Heart left ventricle (tissue), 16 donors: ENCODE results near the gene BICRA. TPM values are rescaled to one million over a fixed set of nuclear protein-coding genes. Genes with fewer than 3 reads are reported as not detected.
"Not testable (repeated sequence)": the region's sequence is repeated elsewhere in the genome, so short reads cannot be mapped to it uniquely, and the experiment has no call there.

Experiments used
- ATAC-seq, 4 donors: fragments of 200-7000 bp; cut with Tn5 transposase; one replicate each; pipeline ENCODE4 v1.9.1; 2020 to 2022; ENCODE audit warnings: moderate library complexity in 4 of 4, mild to moderate bottlenecking in 3 of 4, moderate number of reproducible peaks in 1 of 4
- DNase-seq, 5 donors: peaks; one replicate each; pipeline ENCODE4 v3.0.0-alpha.2; 2020
- H3K27ac ChIP-seq, 12 donors: fragments of 200-600 bp; sonication (generic) in 4 of 12; one replicate each; pipeline versions ENCODE4 v1.5.0 to v1.8.0; 2016 to 2022; ENCODE audit warnings: mild to moderate bottlenecking in 2 of 12
- H3K27me3 ChIP-seq, 9 donors: fragments of 200-600 bp; sonication (generic) in 2 of 9; one replicate each; pipeline versions ENCODE4 v1.5.1 to v1.8.0; 2016 to 2022; ENCODE audit warnings: mild to moderate bottlenecking in 3 of 9
- H3K36me3 ChIP-seq, 9 donors: fragments of 200-600 bp; sonication (generic) in 2 of 9; one replicate each; pipeline versions ENCODE4 v1.5.0 to v1.8.0; 2018 to 2022; ENCODE audit warnings: mild to moderate bottlenecking in 2 of 9
- H3K4me1 ChIP-seq, 12 donors: fragments of 200-600 bp; sonication (generic) in 4 of 12; one replicate each; pipeline versions ENCODE4 v1.5.0 to v1.8.0; 2016 to 2022; ENCODE audit warnings: mild to moderate bottlenecking in 3 of 12
- H3K4me3 ChIP-seq, 12 donors: fragments of 200-600 bp; sonication (generic) in 4 of 12; one replicate each; pipeline versions ENCODE4 v1.5.0 to v1.8.0; 2017 to 2022; ENCODE audit warnings: mild to moderate bottlenecking in 9 of 12, moderate library complexity in 4 of 12
- H3K9me3 ChIP-seq, 12 donors: fragments of 200-600 bp; sonication (generic) in 4 of 12; one replicate each; pipeline versions ENCODE4 v1.5.0 to v1.8.0; 2016 to 2022; ENCODE audit warnings: mild to moderate bottlenecking in 1 of 12
- CTCF ChIP-seq, 12 donors: fragments of 200-600 bp; sonication (generic) in 4 of 12; IDR thresholded peaks; one replicate each; pipeline versions ENCODE4 v1.5.0 to v1.8.0; 2018 to 2022; ENCODE audit warnings: antibody characterized with exemption in 12 of 12, mild to moderate bottlenecking in 5 of 12
- POLR2A ChIP-seq, 2 donors: fragments of 450-650 bp; IDR thresholded peaks; one replicate each; pipeline ENCODE4 v1.6.1; 2017; ENCODE audit warnings: antibody characterized with exemption in 2 of 2, mild to moderate bottlenecking in 2 of 2, moderate library complexity in 2 of 2
- WGBS, 4 donors: extraction: QIAGEN DNeasy Blood & Tissue Kit in 2 of 4; methylation state at CpG; one replicate each; pipeline versions ENCODE4 v1.1.5 to v1.1.7; 2013 to 2018; 5-methylcytosine and 5-hydroxymethylcytosine counted together
- intact Hi-C, 10 donors: fragments of 100-400 bp; cut with DNase I; formaldehyde crosslinking; loops; one replicate each; pipeline versions ENCODE4 v1.11.1 to v1.14.2; 2022
- polyA plus RNA-seq, 2 donors: library from polyadenylated mRNA; stranded (reverse); fragments of 200-250 nt; gene quantifications; one replicate each; pipeline ENCODE4 v1.2.3, GENCODE V29; 2013
- total RNA-seq, 9 donors: library from RNA; depleted of rRNA in 2 of 9; stranded (reverse); fragments of >200 nt in 2 of 9; fragmentation: NEBNext Ultra II Directional in 3 of 9; extraction: Animal tissue kit (Norgen Biotek cat#: 25700) in 3 of 9; gene quantifications; one replicate each; pipeline versions ENCODE4 v1.1.0 to v1.2.4, GENCODE V29; 2016 to 2023
- donor health status: ischemic (EF 13 %, LVEDD 7.1; RV severe dilation, severe dysfunction).
- donor health status: healthy with polysubstance abuse.
- donor health status: DM: no; HTN: yes; CAD: no.
- donor health status: DM: no; HTN: no; CAD: no.
- donor health status: ischemic (EF 25% LVEDD 6.9; RV normal size, moderate dysfunction).
- donor health status: ischemic (EF 25% LVEDD 5.7; RV mildly dilated, moderate dysfunction).
- donor health status: healthy.
- donor health status: DM: yes; HTN: yes; CAD: no.
- donor health status: ischemic (EF 35%, LVEDD 5.7; RV mildly dilated, moderate dysfunction).
- donor health status: nonischemic (EF 11% LVEDD 7.7; RV severe dilation, severe dysfunction).
- donor health status: DM: yes; HTN: yes; CAD: no.
- donor health status: PGD.
- donor health status: ischemic (EF 29% LVEDD 5.4; RV normal size, mild dysfunction).
- donor health status: nonischemic (EF 23%, LVEDD 6.1; RV moderate dilation, normal function).

Gene BICRA
- total and polyA plus RNA-seq, 11 donors: 5.3 to 14.5 (median 8.5) TPM

- Histone ChIP-seq H3K36me3 (peaks cover 0 to 57% (median 49%) of the 10 kb centered on the region in 9 donors), H3K9me3 (no peaks in the 10 kb centered on the region), H3K27me3 (no peaks in the 10 kb centered on the region), H3K27ac (peak within 1 kb of the TSS; percentile 90 to 98 (median 96)), H3K4me3 (peak within 1 kb of the TSS; percentile 47 to 96 (median 78)), H3K4me1 (peaks cover 0 to 51% (median 38%) of the 10 kb centered on the region in 12 donors)
- WGBS, 4 donors: 3 to 6% (median 5%) methylated on average over 30 to 53 of the region's 53 CpGs
- TF ChIP-seq CTCF (IDR thresholded peaks at IDR 0.05) (no peak), POLR2A (IDR thresholded peaks at IDR 0.05) (peak in 1 of 2 donors; percentile 72)
- DNase-seq: peak; percentile 96 to 98 (median 96)
- intact Hi-C loops: loop anchor here in 3 of 10 donors (2.0 to 5.0 kb wide), 3 partner anchors 32 to 882 kb away; partner anchors contain the start of gene EHD2 (in 1 of the 3)
- peak; percentile 72 to 77 (median 76) for ATAC-seq
These were observed 136.3 kb downstream of the BICRA start, which contains the start of gene NOP53 for GRCh38 chr19:47745010-47745901. Gene NOP53 (plus strand): TSS chr19:47745546. CDS start chr19:47745560, 14 bp downstream.

GRCh38 chr19:47746129-47746528 lies 137.2 kb downstream of the BICRA start:
- not testable (repeated sequence) for DNase-seq

GRCh38 chr19:47749326-47749725 lies 140.4 kb downstream of the BICRA start:
- DNase-seq: no peak
- Histone ChIP-seq H3K4me1 (peaks cover 0 to 25% (median 19%) of the 10 kb centered on the region in 12 donors), H3K9me3 (no peaks in the 10 kb centered on the region), H3K27me3 (no peaks in the 10 kb centered on the region), H3K4me3 (no peak overlapping the region), H3K27ac (no peak overlapping the region), H3K36me3 (peaks cover 0 to 80% (median 76%) of the 10 kb centered on the region in 9 donors)
- intact Hi-C loops: loop anchor here in 1 of 10 donors (5.0 kb wide), 1 partner anchor 878 kb away; no protein-coding TSS in a partner anchor
- TF ChIP-seq CTCF (IDR thresholded peaks at IDR 0.05) (no peak), POLR2A (IDR thresholded peaks at IDR 0.05) (no peak)
- WGBS, 4 donors: 83 to 86% (median 85%) methylated on average over 3 of the region's 3 CpGs
- ATAC-seq: no peak

More at GRCh38 chr19:47746129-47746528, 137.2 kb downstream of the BICRA start:
- H3K27ac ChIP-seq: peak overlapping the region in 5 of 12 donors; percentile 90 to 96 (median 93)
- ATAC-seq, H3K27me3 ChIP-seq, H3K9me3 ChIP-seq: not testable (repeated sequence)
- intact Hi-C loops: loop anchor here in 1 of 10 donors (5.0 kb wide), 1 partner anchor 881 kb away; no protein-coding TSS in a partner anchor
- H3K4me1 ChIP-seq: peaks cover 0 to 51% (median 38%) of the 10 kb centered on the region in 12 donors
- peaks cover 0 to 57% (median 53%) of the 10 kb centered on the region in 9 donors for H3K36me3 ChIP-seq
- peak overlapping the region; percentile 47 to 96 (median 78) for H3K4me3 ChIP-seq
- WGBS, 4 donors: 69 to 77% (median 71%) methylated on average over 17 of the region's 17 CpGs

GRCh38 chr19:47750752-47751151 lies 141.8 kb downstream of the BICRA start:
- TF ChIP-seq POLR2A (IDR thresholded peaks at IDR 0.05) (no peak), CTCF (IDR thresholded peaks at IDR 0.05) (no peak)
- ATAC-seq: no peak
- intact Hi-C loops: no loop called here

More at GRCh38 chr19:47750752-47751151, 141.8 kb downstream of the BICRA start:
- 92 to 95% (median 94%) methylated on average over 8 to 18 of the region's 18 CpGs for WGBS, 4 donors
- Histone ChIP-seq H3K4me1 (peaks cover 0 to 16% (median 13%) of the 10 kb centered on the region in 12 donors), H3K9me3 (no peaks in the 10 kb centered on the region), H3K27me3 (no peaks in the 10 kb centered on the region), H3K4me3 (no peak overlapping the region), H3K36me3 (peaks cover 0 to 94% (median 90%) of the 10 kb centered on the region in 9 donors), H3K27ac (no peak overlapping the region)
- no peak for DNase-seq
